Measurements from ENCODE around the gene SPANXA2.
"Not testable (repeated sequence)": the region's sequence is repeated elsewhere in the genome, so short reads cannot be mapped to it uniquely, and the experiment has no call there.

SPANXA2 gene, protein sequence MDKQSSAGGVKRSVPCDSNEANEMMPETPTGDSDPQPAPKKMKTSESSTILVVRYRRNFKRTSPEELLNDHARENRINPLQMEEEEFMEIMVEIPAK

DNA sequence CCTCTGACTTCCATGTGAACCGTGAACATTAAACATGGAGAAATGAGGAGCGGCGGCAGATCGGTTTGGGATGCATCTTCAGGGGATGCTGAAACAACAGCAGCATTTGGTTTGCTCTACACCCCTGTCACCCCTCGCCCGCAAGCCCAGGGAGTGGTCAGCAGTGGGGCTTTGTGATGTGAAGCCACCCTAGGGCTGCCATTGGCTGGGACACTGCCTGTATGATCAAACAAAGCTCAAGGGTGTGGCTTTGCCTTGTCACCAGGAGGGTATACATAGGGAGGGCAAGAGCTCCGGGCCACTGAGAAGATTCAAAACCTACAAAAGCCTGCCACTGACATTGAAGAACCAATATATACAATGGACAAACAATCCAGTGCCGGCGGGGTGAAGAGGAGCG is at the start of gene SPANXA2:
TSS of gene SPANXA2 (plus strand) at position 301 of the 400 bp plus-strand sequence. CDS start at position 361, 60 bp downstream.
- not testable (repeated sequence) for H3K27me3 ChIP-seq (ENCODE audit: control insufficient read depth, insufficient read depth, low read length); H3K9ac ChIP-seq (ENCODE audit: low read length); H3K9me3 ChIP-seq (ENCODE audit: control insufficient read depth, low read length); H3K4me1 ChIP-seq (ENCODE audit: control insufficient read depth, insufficient read depth, low read length); H3K36me3 ChIP-seq (ENCODE audit: control insufficient read depth, insufficient read depth, low read length); H3K4me3 ChIP-seq (ENCODE audit: low read length)

DNA sequence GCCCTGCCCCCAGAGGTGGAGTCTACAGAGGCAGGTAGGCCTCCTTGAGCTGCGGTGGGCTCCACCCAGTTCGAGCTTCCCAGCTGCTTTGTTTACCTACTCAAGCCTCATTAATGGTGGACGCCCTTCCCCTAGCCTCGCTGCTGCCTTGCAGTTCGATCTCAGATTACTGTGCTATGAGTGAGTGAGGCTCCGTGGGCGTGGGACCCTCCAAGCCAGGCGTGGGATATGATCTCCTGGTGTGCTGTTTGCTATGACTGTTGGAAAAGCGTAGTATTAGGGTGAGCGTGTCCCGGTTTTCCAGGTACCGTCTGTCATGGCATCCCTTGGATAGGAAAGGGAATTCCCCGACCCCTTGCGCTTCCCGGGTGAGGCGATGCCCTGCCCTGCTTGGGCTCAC is 47.0 kb upstream of the SPANXA2 start:
- not testable (repeated sequence) for H3K4me1 ChIP-seq (ENCODE audit: control insufficient read depth, insufficient read depth, low read length); H3K9ac ChIP-seq (ENCODE audit: low read length); H3K4me3 ChIP-seq (ENCODE audit: low read length); H3K9me3 ChIP-seq (ENCODE audit: control insufficient read depth, low read length); H3K27me3 ChIP-seq (ENCODE audit: control insufficient read depth, insufficient read depth, low read length); H3K36me3 ChIP-seq (ENCODE audit: control insufficient read depth, insufficient read depth, low read length)

DNA sequence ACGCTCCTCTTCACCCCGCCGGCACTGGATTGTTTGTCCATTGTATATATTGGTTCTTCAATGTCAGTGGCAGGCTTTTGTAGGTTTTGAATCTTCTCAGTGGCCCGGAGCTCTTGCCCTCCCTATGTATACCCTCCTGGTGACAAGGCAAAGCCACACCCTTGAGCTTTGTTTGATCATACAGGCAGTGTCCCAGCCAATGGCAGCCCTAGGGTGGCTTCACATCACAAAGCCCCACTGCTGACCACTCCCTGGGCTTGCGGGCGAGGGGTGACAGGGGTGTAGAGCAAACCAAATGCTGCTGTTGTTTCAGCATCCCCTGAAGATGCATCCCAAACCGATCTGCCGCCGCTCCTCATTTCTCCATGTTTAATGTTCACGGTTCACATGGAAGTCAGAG is 4.9 kb upstream of the SPANXA2 start, which contains the start of gene SPANXA1:
TSS of gene SPANXA1 (minus strand) at position 101 of the 400 bp plus-strand sequence. CDS start at position 41, 60 bp downstream.
- H3K36me3 ChIP-seq (ENCODE audit: control insufficient read depth, insufficient read depth, low read length); H3K4me1 ChIP-seq (ENCODE audit: control insufficient read depth, insufficient read depth, low read length); H3K27me3 ChIP-seq (ENCODE audit: control insufficient read depth, insufficient read depth, low read length); H3K9me3 ChIP-seq (ENCODE audit: control insufficient read depth, low read length); H3K9ac ChIP-seq (ENCODE audit: low read length); H3K4me3 ChIP-seq (ENCODE audit: low read length): not testable (repeated sequence)

DNA sequence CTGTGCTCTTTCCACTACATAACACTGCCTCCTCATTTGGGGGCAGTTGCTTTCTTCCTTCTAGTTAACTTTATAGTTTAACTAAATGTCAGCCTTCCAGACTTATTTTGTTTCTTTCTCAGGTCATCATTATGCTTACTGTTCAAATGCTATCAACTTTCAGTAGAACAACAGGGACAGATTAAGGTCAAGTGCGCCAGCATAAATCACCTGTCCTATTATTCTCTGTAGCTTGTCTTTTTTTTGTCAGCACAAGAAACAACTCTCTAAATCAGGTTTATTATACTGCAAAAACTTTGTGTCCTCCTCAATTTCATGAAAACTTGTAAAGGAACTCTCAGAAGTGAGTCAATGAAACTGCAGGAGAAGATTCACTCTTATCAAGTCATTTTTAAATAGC is 19.6 kb downstream of the SPANXA2 start:
- Histone ChIP-seq H3K36me3 (ENCODE audit: control insufficient read depth, insufficient read depth, low read length) (no peaks in the 10 kb centered on the region), H3K27me3 (ENCODE audit: control insufficient read depth, insufficient read depth, low read length) (no peaks in the 10 kb centered on the region), H3K9ac (ENCODE audit: low read length) (no peak overlapping the region), H3K9me3 (ENCODE audit: control insufficient read depth, low read length) (no peaks in the 10 kb centered on the region), H3K4me3 (ENCODE audit: low read length) (no peak overlapping the region), H3K4me1 (ENCODE audit: control insufficient read depth, insufficient read depth, low read length) (no peaks in the 10 kb centered on the region)

DNA sequence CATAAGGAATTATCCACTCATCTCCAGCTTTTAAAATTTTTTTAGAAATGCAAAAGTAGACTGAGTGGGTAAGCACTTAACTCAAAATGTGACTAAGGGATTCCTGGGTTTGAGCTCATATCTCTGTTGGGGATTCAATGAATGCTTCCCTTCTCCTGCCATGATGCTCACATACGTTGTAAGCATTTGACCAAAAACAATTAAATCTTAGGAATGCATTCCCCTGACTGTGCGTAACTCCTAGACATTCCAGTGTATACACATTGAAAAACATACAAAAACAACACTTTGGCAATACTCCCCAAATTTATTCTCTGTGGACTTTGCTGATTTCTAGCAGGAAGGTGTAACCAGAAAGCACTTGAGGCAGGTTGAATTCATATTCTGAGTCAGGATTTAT is 29.8 kb downstream of the SPANXA2 start:
- no peak overlapping the region for H3K4me3 ChIP-seq (ENCODE audit: low read length)
- no peak overlapping the region for H3K9ac ChIP-seq (ENCODE audit: low read length)
- no peaks in the 10 kb centered on the region for H3K36me3 ChIP-seq (ENCODE audit: control insufficient read depth, insufficient read depth, low read length)
- H3K27me3 ChIP-seq (ENCODE audit: control insufficient read depth, insufficient read depth, low read length), result no peaks in the 10 kb centered on the region
- H3K9me3 ChIP-seq (ENCODE audit: control insufficient read depth, low read length), result no peaks in the 10 kb centered on the region
- no peaks in the 10 kb centered on the region for H3K4me1 ChIP-seq (ENCODE audit: control insufficient read depth, insufficient read depth, low read length)

DNA sequence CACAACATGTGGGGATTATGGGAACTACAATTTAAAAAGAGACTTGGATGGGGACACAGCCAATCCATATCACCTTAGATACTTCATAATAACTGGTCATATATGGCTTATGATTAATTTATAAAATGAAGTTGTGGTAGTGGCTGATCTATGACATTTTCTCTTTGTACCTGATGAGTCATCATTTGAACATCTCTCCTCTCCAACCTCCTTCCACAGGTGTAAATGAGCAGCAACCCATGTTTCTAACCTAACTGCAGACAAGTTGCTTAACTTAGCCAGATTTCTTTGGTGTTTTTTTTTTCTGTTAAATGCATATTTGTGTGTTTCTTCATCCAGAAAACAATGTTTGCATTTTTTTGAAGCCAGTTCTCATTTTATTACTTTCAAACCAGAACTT is 42.6 kb downstream of the SPANXA2 start:
- no peaks in the 10 kb centered on the region for H3K4me1 ChIP-seq (ENCODE audit: control insufficient read depth, insufficient read depth, low read length)
- H3K9ac ChIP-seq (ENCODE audit: low read length), result no peak overlapping the region
- H3K27me3 ChIP-seq (ENCODE audit: control insufficient read depth, insufficient read depth, low read length), result no peaks in the 10 kb centered on the region
- no peaks in the 10 kb centered on the region for H3K36me3 ChIP-seq (ENCODE audit: control insufficient read depth, insufficient read depth, low read length)
- H3K9me3 ChIP-seq (ENCODE audit: control insufficient read depth, low read length), result no peaks in the 10 kb centered on the region
- no peak overlapping the region for H3K4me3 ChIP-seq (ENCODE audit: low read length)

DNA sequence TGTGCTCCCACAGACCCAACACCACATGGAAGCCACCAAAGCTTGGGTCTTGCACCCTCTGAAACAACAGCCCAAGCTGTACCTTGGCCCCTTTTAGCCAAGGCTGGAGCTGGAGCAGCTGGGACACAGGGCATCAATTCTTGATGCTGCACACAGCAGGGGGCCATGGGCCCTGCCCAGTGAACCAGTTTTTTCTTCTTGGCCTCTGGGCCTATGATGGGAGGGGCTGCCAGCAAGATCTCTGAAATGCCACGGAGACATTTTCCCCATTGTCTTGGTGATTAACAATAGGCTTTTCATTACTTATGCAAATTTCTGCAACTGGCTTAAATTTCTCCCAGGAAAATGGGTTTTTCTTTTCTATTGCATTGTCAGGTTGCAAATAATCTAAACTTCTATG is 49.0 kb downstream of the SPANXA2 start:
- no peaks in the 10 kb centered on the region for H3K4me1 ChIP-seq (ENCODE audit: control insufficient read depth, insufficient read depth, low read length)
- no peak overlapping the region for H3K9ac ChIP-seq (ENCODE audit: low read length)
- no peaks in the 10 kb centered on the region for H3K9me3 ChIP-seq (ENCODE audit: control insufficient read depth, low read length)
- no peaks in the 10 kb centered on the region for H3K27me3 ChIP-seq (ENCODE audit: control insufficient read depth, insufficient read depth, low read length)
- H3K36me3 ChIP-seq (ENCODE audit: control insufficient read depth, insufficient read depth, low read length), result no peaks in the 10 kb centered on the region
- H3K4me3 ChIP-seq (ENCODE audit: low read length), result no peak overlapping the region
